Occipital lobe (tissue), 3 donors: ENCODE data around the gene MFSD12. TPM values are rescaled to one million over a fixed set of nuclear protein-coding genes. Genes with fewer than 3 reads are reported as not detected.

Experiments
- DNase-seq: peaks from one replicate; lab custom pipeline; 2025; lab: John Stamatoyannopoulos, UW
- small RNA-seq: library from RNA; depleted of rRNA; stranded (forward); fragments of <200 nt; gene quantifications from one replicate; pipeline ENCODE3, GENCODE V24; 2014
- total RNA-seq: library from RNA; depleted of rRNA; stranded (reverse); fragments of >200 nt; gene quantifications from one replicate; pipeline ENCODE4 v1.2.3, GENCODE V29; 2014

MFSD12 gene
- total RNA-seq, 1 donor from 2014 or later: 32.9 TPM

GRCh38 chr19:3507371-3508120, 49.8 kb downstream of the MFSD12 start:
- no peak for DNase-seq

GRCh38 chr19:3506384-3507340, 50.7 kb downstream of the MFSD12 start:
- no peak for DNase-seq

- DNase-seq: peak; percentile 97
These were observed 51.6 kb downstream of the MFSD12 start, which contains the start of gene FZR1 for GRCh38 chr19:3505598-3506383. FZR1 (plus strand) TSS chr19:3506311; CDS start chr19:3522990, 16,679 bp downstream.

GRCh38 chr19:3504735-3505134, 52.7 kb downstream of the MFSD12 start:
- DNase-seq: no peak

- no peak for DNase-seq
These were observed 54.3 kb downstream of the MFSD12 start for GRCh38 chr19:3503036-3503572.

- no peak for DNase-seq
These were observed 55.6 kb downstream of the MFSD12 start for GRCh38 chr19:3501780-3502179.

GRCh38 chr19:3500429-3501101, 56.8 kb downstream of the MFSD12 start, which contains the start of gene DOHH:
DOHH (minus strand) TSS chr19:3500674; CDS start chr19:3496814, 3,860 bp downstream.
- DNase-seq: peak; percentile 94

GRCh38 chr19:3499738-3500428, 57.5 kb downstream of the MFSD12 start:
- no peak for DNase-seq

GRCh38 chr19:3497757-3498520, 59.4 kb downstream of the MFSD12 start:
- no peak for DNase-seq

- DNase-seq: no peak
These were observed 60.8 kb downstream of the MFSD12 start for GRCh38 chr19:3496392-3497273.

- DNase-seq: no peak
These were observed 62.8 kb downstream of the MFSD12 start for GRCh38 chr19:3494559-3494958.

Small RNA genes within 50 kb of the gene (small RNA-seq; reads per million reads assigned to genes)
- gene AC005786.1 (not detected), gene RF00212 (not detected)

Other genes with a start within 250 kb of the MFSD12 start
- 6.6 TPM for gene NFIC, start 191.0 kb downstream of the MFSD12 start, total RNA-seq
- not detected for gene SMIM24, start 77.1 kb downstream of the MFSD12 start, total RNA-seq
- not detected for gene SMIM44, start 74.1 kb downstream of the MFSD12 start, total RNA-seq
- 10.6 TPM for gene DOHH, start 56.9 kb downstream of the MFSD12 start, total RNA-seq
- 42.0 TPM for gene FZR1, start 51.3 kb downstream of the MFSD12 start, total RNA-seq
- gene TEKTIP1, start 18.4 kb downstream of the MFSD12 start, total RNA-seq: not detected
- gene HMG20B, start 15.4 kb upstream of the MFSD12 start, total RNA-seq: 9.4 TPM
- gene GIPC3, start 27.9 kb upstream of the MFSD12 start, total RNA-seq: not detected
- 0.78 TPM for gene TBXA2R, start 49.3 kb upstream of the MFSD12 start, total RNA-seq
- gene CACTIN, start 69.2 kb upstream of the MFSD12 start, total RNA-seq: 19.8 TPM
- gene PIP5K1C, start 142.9 kb upstream of the MFSD12 start, total RNA-seq: 19.8 TPM
- not detected for gene TJP3, start 150.8 kb upstream of the MFSD12 start, total RNA-seq
- gene APBA3, start 204.1 kb upstream of the MFSD12 start, total RNA-seq: 12.3 TPM
- gene MRPL54, start 205.1 kb upstream of the MFSD12 start, total RNA-seq: 16.8 TPM
- gene RAX2, start 214.6 kb upstream of the MFSD12 start, total RNA-seq: not detected
- 22.9 TPM for gene MATK, start 228.8 kb upstream of the MFSD12 start, total RNA-seq